ENCODE results near the gene BCL3. TPM values are rescaled to one million over a fixed set of nuclear protein-coding genes. Genes with fewer than 3 reads are reported as not detected.

The BCL3 gene
- total and polyA plus RNA-seq, 2 of the 4 experiments (the other 2 are of a cell fraction), result 1.6 to 26.0 TPM

GRCh38 chr19:44752816-44753625 is 4.5 kb downstream of the BCL3 start:
- no CpG with 5 or more reads among the region's 18 CpGs for WGBS, 2 experiments (ENCODE audit: extremely low coverage in 2 of 2, insufficient read length in 1 of 2)
- intact Hi-C loops (cut with micrococcal nuclease), result no loop called here
- peak; percentile 93 for TF ChIP-seq RCOR1 (IDR thresholded peaks at IDR 0.05; ENCODE audit: insufficient replicate concordance, low read length)
- TF ChIP-seq CEBPB (IDR thresholded peaks at IDR 0.05; ENCODE audit: low read depth, low read length), result no peak
- TF ChIP-seq BHLHE40 (IDR thresholded peaks at IDR 0.05; ENCODE audit: low read depth, low read length), result peak; percentile 60; the same call in 1 of the 2 replicates
- TF ChIP-seq RFX5 (IDR thresholded peaks at IDR 0.05; ENCODE audit: low read depth, low read length), result no peak
- peak; percentile 99 for TF ChIP-seq MAZ (IDR thresholded peaks at IDR 0.05; ENCODE audit: borderline replicate concordance, low read depth, low read length)
- TF ChIP-seq SMC3 (IDR thresholded peaks at IDR 0.05; ENCODE audit: low read depth, low read length), result 0 out of 2 replicates have a peak, but pooled peaks have one; percentile 2
- TF ChIP-seq RAD21 (IDR thresholded peaks at IDR 0.05; ENCODE audit: low read length), result no peak; the same call in 1 of the 2 replicates
- TF ChIP-seq NFE2L2 (IDR thresholded peaks at IDR 0.05; ENCODE audit: low read depth, low read length), result no peak
- no peak for TF ChIP-seq ELK1 (IDR thresholded peaks at IDR 0.05; ENCODE audit: borderline replicate concordance, low read depth, low read length)
- TF ChIP-seq USF2 (IDR thresholded peaks at IDR 0.05; ENCODE audit: low read depth, low read length), result 0 out of 2 replicates have a peak, but pooled peaks have one; percentile 3
- TF ChIP-seq MXI1 (IDR thresholded peaks at IDR 0.05; ENCODE audit: borderline replicate concordance, low read depth, low read length), result peak; percentile 48; the same call in 1 of the 2 replicates
- peak; percentile 47; the same call in 1 of the 2 replicates for TF ChIP-seq POLR2A (IDR thresholded peaks at IDR 0.05; ENCODE audit: low read depth, low read length)
- no peak for TF ChIP-seq MAFK (IDR thresholded peaks at IDR 0.05; ENCODE audit: low read depth, low read length)
- peak; percentile 47; the same call in 1 of the 2 replicates for TF ChIP-seq CHD1 (IDR thresholded peaks at IDR 0.05; ENCODE audit: low read depth, low read length)
- TF ChIP-seq FOS (IDR thresholded peaks at IDR 0.05; ENCODE audit: low read depth, low read length), result peak; percentile 47

More at GRCh38 chr19:44752816-44753625, 4.5 kb downstream of the BCL3 start:
- peak overlapping the region; percentile 40; the same call in 1 of the 2 replicates for H4K91ac ChIP-seq (ENCODE audit: insufficient read depth, low read depth, low read length)
- peaks cover 16% of the 10 kb centered on the region for H3K9me1 ChIP-seq (ENCODE audit: insufficient read depth, low read length)
- H2BK120ac ChIP-seq (ENCODE audit: low read depth, low read length), result peak overlapping the region; percentile 98
- peak overlapping the region; percentile 54; the same call in 1 of the 2 replicates for H3K23ac ChIP-seq (ENCODE audit: low read depth, low read length)
- peak overlapping the region; percentile 38; the same call in 1 of the 2 replicates for H3K4me3 ChIP-seq (ENCODE audit: insufficient read depth, low read depth, low read length)
- peak; percentile 55 for ATAC-seq (ENCODE audit: low read depth)
- peaks cover 37% of the 10 kb centered on the region for H4K20me1 ChIP-seq (ENCODE audit: insufficient read depth, low read length)
- H4K8ac ChIP-seq (ENCODE audit: low read depth in 2 of 2, low read length in 2 of 2), result peak overlapping the region; percentile 20 to 47; a peak in 3 of 4 replicates
- 0 out of 3 replicates have a peak overlapping the region, but pooled peaks have one; percentile 30 for H2BK15ac ChIP-seq (ENCODE audit: low read depth, low read length)
- in situ Hi-C loops (cut with MboI; ENCODE audit: low sequenced_read_pairs) (no loop called here), dilution Hi-C loops (cut with HindIII; ENCODE audit: low sequenced_read_pairs, unreplicated experiment) (no loop called here)
- H3K27me3 ChIP-seq (ENCODE audit: control insufficient read depth, insufficient read depth, low read length), result no peaks in the 10 kb centered on the region
- peaks cover 27 to 75% of the 10 kb centered on the region in 2 experiments for H3K79me1 ChIP-seq (ENCODE audit: low read depth in 1 of 2, low read length in 2 of 2)
- peak overlapping the region; percentile 18; the same call in 1 of the 2 replicates for H3K9ac ChIP-seq (ENCODE audit: low read depth, low read length)
- peak overlapping the region; percentile 6; the same call in 1 of the 2 replicates for H3K18ac ChIP-seq (ENCODE audit: low read depth, low read length)
- ChIA-PET CTCF (interaction anchor here (0.6 to 1.1 kb wide), 3 partner anchors 9 to 26 kb away, joined by 3 to 6 read pairs (median 4); no protein-coding TSS in a partner anchor), POLR2A (ENCODE audit: unreplicated experiment) (interaction anchor here (0.6 to 0.7 kb wide), 2 partner anchors 25 to 37 kb away, joined by 3 read pairs; no protein-coding TSS in a partner anchor)
- H3K4me2 ChIP-seq (ENCODE audit: low read depth, low read length), result peak overlapping the region; percentile 30
- H2AK5ac ChIP-seq (ENCODE audit: low read depth, low read length), result peak overlapping the region; percentile 68
- H3K36me3 ChIP-seq (ENCODE audit: control insufficient read depth, insufficient read depth, low read length), result peaks cover 49% of the 10 kb centered on the region
- 0 out of 2 replicates have a peak overlapping the region, but pooled peaks have one; percentile 18 for H3K56ac ChIP-seq (ENCODE audit: extremely low read depth, insufficient read depth, low read length)
- H2BK5ac ChIP-seq (ENCODE audit: low read depth, low read length, poor library complexity, severe bottlenecking), result peak overlapping the region; percentile 69
- BruUV-seq (replicated peaks), result no TSS peak
- peak; percentile 99 for DNase-seq
- peak overlapping the region; percentile 24 for H2AFZ ChIP-seq (replicated peaks; ENCODE audit: low read length, poor library complexity)
- no peaks in the 10 kb centered on the region for H3K9me3 ChIP-seq (ENCODE audit: control insufficient read depth, insufficient read depth, low read length)
- peak overlapping the region; percentile 98 for H3K4ac ChIP-seq (ENCODE audit: low read depth, low read length)
- peak overlapping the region; percentile 85 for H3K27ac ChIP-seq (ENCODE audit: insufficient read depth, low read length)
- no peak overlapping the region for H4K5ac ChIP-seq (ENCODE audit: low read depth, low read length)
- peaks cover 50% of the 10 kb centered on the region for H3K4me1 ChIP-seq (ENCODE audit: control insufficient read depth, insufficient read depth, low read length)
- H2BK20ac ChIP-seq (ENCODE audit: low read depth, low read length), result peak overlapping the region; percentile 47; the same call in 1 of the 2 replicates
- H2AK9ac ChIP-seq (replicated peaks; ENCODE audit: low read depth, low read length, poor library complexity), result peak overlapping the region; percentile 38
- H3K14ac ChIP-seq (replicated peaks; ENCODE audit: low read depth, low read length), result peak overlapping the region; percentile 65; the same call in 1 of the 2 replicates
